ENCODE measurements around the gene MAPK13.

DNA sequence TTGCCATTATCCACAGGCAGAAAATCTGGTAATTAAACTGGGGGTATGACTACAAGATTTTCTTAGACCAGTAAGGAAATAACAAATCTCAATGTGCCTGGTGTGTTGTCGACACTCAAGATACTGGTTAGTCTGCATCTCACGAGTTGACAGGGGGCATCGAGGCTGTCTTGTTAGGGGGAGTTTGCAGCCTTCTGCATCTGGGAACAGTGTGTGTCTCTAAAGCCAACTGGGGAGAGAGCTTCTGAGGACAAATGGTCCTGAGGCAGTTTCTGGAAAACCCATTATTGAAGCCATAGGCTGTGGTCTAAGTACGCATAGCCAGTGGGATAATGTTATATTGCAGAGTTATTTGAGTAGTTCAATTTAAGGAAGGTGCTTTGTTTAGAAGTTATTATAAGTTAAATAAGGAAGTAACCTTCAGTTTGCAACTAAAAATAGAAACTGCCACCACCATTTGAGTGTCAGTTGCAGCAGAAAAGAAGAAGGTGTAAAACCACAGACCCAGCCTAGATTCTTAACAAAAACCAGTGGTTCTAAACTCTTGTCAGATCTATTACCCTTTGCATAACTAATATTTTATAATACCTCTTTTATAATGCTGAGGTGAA is 15.4 kb upstream of the MAPK13 start:
- TF ChIP-seq, protein P1, sequence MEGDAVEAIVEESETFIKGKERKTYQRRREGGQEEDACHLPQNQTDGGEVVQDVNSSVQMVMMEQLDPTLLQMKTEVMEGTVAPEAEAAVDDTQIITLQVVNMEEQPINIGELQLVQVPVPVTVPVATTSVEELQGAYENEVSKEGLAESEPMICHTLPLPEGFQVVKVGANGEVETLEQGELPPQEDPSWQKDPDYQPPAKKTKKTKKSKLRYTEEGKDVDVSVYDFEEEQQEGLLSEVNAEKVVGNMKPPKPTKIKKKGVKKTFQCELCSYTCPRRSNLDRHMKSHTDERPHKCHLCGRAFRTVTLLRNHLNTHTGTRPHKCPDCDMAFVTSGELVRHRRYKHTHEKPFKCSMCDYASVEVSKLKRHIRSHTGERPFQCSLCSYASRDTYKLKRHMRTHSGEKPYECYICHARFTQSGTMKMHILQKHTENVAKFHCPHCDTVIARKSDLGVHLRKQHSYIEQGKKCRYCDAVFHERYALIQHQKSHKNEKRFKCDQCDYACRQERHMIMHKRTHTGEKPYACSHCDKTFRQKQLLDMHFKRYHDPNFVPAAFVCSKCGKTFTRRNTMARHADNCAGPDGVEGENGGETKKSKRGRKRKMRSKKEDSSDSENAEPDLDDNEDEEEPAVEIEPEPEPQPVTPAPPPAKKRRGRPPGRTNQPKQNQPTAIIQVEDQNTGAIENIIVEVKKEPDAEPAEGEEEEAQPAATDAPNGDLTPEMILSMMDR (IDR thresholded peaks at IDR 0.05): no peak
- TF ChIP-seq POLR2A (IDR thresholded peaks at IDR 0.05): no peak

All from prostate gland (tissue), 2 donors.